Spinal cord (tissue), 10 donors: Measurements from ENCODE around the gene ZC3H11A. TPM values are rescaled to one million over a fixed set of nuclear protein-coding genes. Genes with fewer than 3 reads are reported as not detected.

Experiments
- DNase-seq, 6 donors: peaks; one replicate each; pipeline versions ENCODE4 v3.0.0 to v3.0.0-alpha.2; 2013 to 2015; ENCODE audit warnings: low spot score in 6 of 6, low read depth in 4 of 6
- H3K27ac ChIP-seq: one replicate; pipeline ENCODE4 v1.5.1; 2013; ENCODE audit warnings: low read depth, low read length, control low read depth
- H3K27me3 ChIP-seq: one replicate; pipeline ENCODE4 v1.6.1; 2013; ENCODE audit warnings: low read length; ENCODE audit not compliant: control insufficient read depth, insufficient read depth
- H3K36me3 ChIP-seq: one replicate; pipeline ENCODE4 v1.6.1; 2013; ENCODE audit warnings: low read length; ENCODE audit not compliant: control insufficient read depth, insufficient read depth
- H3K4me1 ChIP-seq: one replicate; pipeline ENCODE4 v1.6.1; 2013; ENCODE audit warnings: low read length; ENCODE audit not compliant: control insufficient read depth, insufficient read depth
- H3K4me3 ChIP-seq: one replicate; pipeline ENCODE4 v1.5.1; 2013; ENCODE audit warnings: low read depth, low read length, control low read depth
- H3K9me3 ChIP-seq: one replicate; pipeline ENCODE4 v1.6.1; 2013; ENCODE audit warnings: low read length; ENCODE audit not compliant: control insufficient read depth, insufficient read depth
- WGBS: methylation state at CpG from one replicate; pipeline ENCODE4 v1.1.5; 2013; ENCODE audit warnings: missing lambda C conversion rate; ENCODE audit not compliant: insufficient coverage; 5-methylcytosine and 5-hydroxymethylcytosine counted together
- polyA plus RNA-seq, 2 donors: library from polyadenylated mRNA; unstranded; fragments of 120-200 nt; gene quantifications; one replicate each; pipeline ENCODE4 v1.2.1, GENCODE V29; 2013; ENCODE audit not compliant: insufficient read length in 2 of 2
- total RNA-seq, 2 donors: library from RNA; depleted of rRNA in 1 of 2; stranded (reverse); fragments of 120-200 nt in 1 of 2; fragments of >200 nt in 1 of 2; gene quantifications; one replicate each; pipeline versions ENCODE4 v1.2.3 to v1.2.4, GENCODE V29; 2013 to 2014
- donor health status: healthy.

Gene ZC3H11A
- total and polyA plus RNA-seq, 4 donors, result 95.3 to 118 (median 97.1) TPM

- H3K36me3 ChIP-seq, result peaks cover 1% of the 10 kb centered on the region
- H3K9me3 ChIP-seq, result no peaks in the 10 kb centered on the region
- H3K4me3 ChIP-seq, result no peak overlapping the region
- peak in 2 of 6 donors; percentile 19 to 21 for DNase-seq
- H3K27ac ChIP-seq, result no peak overlapping the region
- H3K27me3 ChIP-seq, result no peaks in the 10 kb centered on the region
- H3K4me1 ChIP-seq, result peaks cover 8% of the 10 kb centered on the region
- WGBS, result 100% methylated on average over 2 of the region's 6 CpGs
These were observed 2.7 kb downstream of the ZC3H11A start for GRCh38 chr1:203797948-203798655.

GRCh38 chr1:203799157-203799556 is 3.7 kb downstream of the ZC3H11A start:
- H3K4me3 ChIP-seq, result no peak overlapping the region
- no peaks in the 10 kb centered on the region for H3K27me3 ChIP-seq
- no CpG with 5 or more reads among the region's 4 CpGs for WGBS
- peaks cover 8% of the 10 kb centered on the region for H3K4me1 ChIP-seq
- H3K27ac ChIP-seq, result no peak overlapping the region
- no peaks in the 10 kb centered on the region for H3K9me3 ChIP-seq
- H3K36me3 ChIP-seq, result peaks cover 7% of the 10 kb centered on the region
- no peak for DNase-seq

DNA sequence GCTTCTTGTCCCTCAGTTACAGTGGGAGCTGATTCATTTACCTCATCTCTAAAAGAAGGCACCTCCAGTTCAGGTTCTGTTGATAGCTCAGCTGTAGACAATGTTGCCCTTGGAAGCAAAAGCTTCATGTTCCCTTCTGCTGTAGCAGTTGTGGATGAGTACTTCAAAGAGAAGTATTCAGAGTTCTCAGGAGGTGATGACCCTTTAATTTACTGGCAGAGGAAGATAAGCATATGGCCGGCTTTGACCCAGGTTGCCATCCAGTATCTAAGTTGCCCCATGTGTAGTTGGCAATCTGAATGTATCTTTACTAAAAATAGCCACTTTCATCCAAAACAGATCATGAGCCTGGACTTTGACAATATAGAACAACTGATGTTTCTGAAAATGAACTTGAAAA is 4.5 kb downstream of the ZC3H11A start:
- peaks cover 5% of the 10 kb centered on the region for H3K4me1 ChIP-seq
- H3K36me3 ChIP-seq, result peaks cover 13% of the 10 kb centered on the region
- WGBS, result no CpG with 5 or more reads among the region's 1 CpG
- no peak for DNase-seq
- no peak overlapping the region for H3K27ac ChIP-seq
- no peak overlapping the region for H3K4me3 ChIP-seq
- H3K27me3 ChIP-seq, result no peaks in the 10 kb centered on the region
- H3K9me3 ChIP-seq, result no peaks in the 10 kb centered on the region

DNA sequence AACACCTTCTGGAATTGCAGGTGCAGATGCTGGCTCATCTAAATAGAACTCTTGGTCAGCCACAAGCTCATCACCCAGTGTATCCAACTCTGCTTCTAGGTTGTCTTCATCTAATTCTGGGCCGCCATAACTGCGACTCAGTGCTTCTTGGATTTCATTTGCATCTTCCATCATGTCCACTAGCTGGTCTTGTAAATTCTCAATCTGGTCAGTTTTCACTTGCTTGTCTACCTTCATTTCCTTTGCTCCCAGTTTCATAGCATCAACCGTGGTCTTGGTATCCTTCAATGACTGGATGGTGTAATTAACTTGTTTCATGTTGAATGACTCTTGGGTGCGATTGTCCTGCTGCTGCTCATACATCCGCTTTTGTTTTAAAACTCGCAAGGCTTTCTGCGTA is 10.3 kb downstream of the ZC3H11A start:
- Histone ChIP-seq H3K4me1 (no peaks in the 10 kb centered on the region), H3K27me3 (no peaks in the 10 kb centered on the region), H3K36me3 (peaks cover 30% of the 10 kb centered on the region), H3K27ac (no peak overlapping the region), H3K4me3 (no peak overlapping the region), H3K9me3 (no peaks in the 10 kb centered on the region)
- WGBS, result 93% methylated on average over 4 of the region's 7 CpGs
- DNase-seq, result no peak

GRCh38 chr1:203807196-203807595 is 11.8 kb downstream of the ZC3H11A start:
- no peaks in the 10 kb centered on the region for H3K9me3 ChIP-seq
- no peak for DNase-seq
- no peak overlapping the region for H3K4me3 ChIP-seq
- H3K27me3 ChIP-seq, result no peaks in the 10 kb centered on the region
- H3K36me3 ChIP-seq, result peaks cover 35% of the 10 kb centered on the region
- 100% methylated on average over 2 of the region's 2 CpGs for WGBS
- H3K27ac ChIP-seq, result no peak overlapping the region
- H3K4me1 ChIP-seq, result no peaks in the 10 kb centered on the region

DNA sequence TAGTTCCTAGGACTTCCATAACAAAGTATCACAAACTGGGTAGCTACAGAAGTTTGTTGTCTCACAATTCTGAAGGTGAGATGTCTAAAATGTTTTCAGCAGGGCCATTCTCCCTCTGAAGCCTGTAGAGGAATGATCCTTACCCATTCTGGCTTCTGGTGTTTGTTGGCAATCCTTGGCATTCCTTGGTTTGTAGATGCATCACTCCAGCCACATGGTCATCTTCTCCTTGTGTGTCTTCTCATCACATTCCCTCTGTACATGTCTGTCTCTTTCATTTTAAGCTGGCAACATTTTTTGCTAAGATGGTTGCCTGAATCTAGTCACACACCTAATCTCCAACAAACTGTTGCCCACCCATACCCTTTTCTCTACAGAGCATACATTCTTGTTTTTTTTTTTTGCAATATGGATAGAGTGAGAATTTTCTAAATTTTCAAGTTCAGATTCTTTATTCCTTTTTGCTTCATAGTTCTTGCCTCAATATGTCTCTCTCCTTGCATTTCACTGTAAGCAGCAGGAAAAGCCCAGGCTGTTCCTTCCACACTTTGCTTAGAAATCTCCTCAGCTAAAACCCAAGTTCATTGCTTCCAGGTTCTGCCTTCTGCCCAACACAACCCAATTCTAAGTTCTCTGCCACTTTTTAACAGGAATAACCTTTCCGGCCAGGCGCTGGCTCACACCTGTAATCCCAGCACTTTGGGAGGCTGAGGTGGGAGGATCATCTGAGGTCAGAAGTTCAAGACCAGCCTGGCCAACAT is 18.3 kb downstream of the ZC3H11A start:
- no peak overlapping the region for H3K4me3 ChIP-seq
- no peaks in the 10 kb centered on the region for H3K27me3 ChIP-seq
- DNase-seq, result no peak
- H3K9me3 ChIP-seq, result no peaks in the 10 kb centered on the region
- H3K27ac ChIP-seq, result no peak overlapping the region
- no peaks in the 10 kb centered on the region for H3K4me1 ChIP-seq
- no CpG with 5 or more reads among the region's 2 CpGs for WGBS
- H3K36me3 ChIP-seq, result peaks cover 28% of the 10 kb centered on the region

DNA sequence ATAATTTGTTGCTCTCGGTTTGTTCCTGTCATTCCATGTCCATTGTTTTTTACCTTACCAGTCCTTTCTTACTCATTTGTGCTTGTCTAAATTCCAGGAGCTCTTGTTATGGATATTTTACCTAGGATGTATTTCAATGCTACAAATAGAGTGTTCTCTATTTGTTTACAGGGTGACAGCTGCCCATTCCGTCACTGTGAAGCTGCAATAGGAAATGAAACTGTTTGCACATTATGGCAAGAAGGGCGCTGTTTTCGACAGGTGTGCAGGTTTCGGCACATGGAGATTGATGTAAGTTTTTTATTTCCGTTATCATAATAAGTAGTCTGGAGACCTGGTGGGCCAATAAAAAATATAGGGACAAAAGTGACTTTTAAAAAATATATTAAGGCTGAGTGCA is 23.0 kb downstream of the ZC3H11A start:
- Histone ChIP-seq H3K4me3 (no peak overlapping the region), H3K27ac (no peak overlapping the region), H3K9me3 (no peaks in the 10 kb centered on the region), H3K4me1 (no peaks in the 10 kb centered on the region), H3K27me3 (no peaks in the 10 kb centered on the region), H3K36me3 (peaks cover 45% of the 10 kb centered on the region)
- 98% methylated on average over 5 of the region's 6 CpGs for WGBS
- DNase-seq, result no peak

DNA sequence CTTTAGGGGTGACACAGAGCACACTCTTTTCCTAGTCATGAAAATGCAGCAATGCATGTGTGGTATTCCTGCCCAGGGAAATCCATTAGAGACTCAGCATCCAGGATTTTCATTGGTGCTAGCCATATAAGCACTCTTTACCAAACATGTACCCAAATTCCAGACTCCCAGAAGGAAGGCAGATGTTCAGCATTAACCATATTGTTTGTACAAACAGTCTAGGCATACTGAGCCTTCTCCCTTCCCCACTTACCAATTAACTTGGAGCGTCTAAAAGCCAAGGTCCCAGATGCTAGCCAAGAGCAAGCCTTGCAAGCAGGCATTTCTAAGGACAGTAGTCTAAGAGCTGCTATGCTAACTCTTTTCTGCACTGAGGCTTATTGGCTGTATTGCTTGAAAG is 27.9 kb downstream of the ZC3H11A start:
- Histone ChIP-seq H3K27ac (no peak overlapping the region), H3K36me3 (peaks cover 48% of the 10 kb centered on the region), H3K9me3 (no peaks in the 10 kb centered on the region), H3K27me3 (no peaks in the 10 kb centered on the region), H3K4me1 (no peaks in the 10 kb centered on the region), H3K4me3 (no peak overlapping the region)
- no peak for DNase-seq
- WGBS, result 80% methylated on average over 1 of the region's 1 CpG

- Histone ChIP-seq H3K27ac (no peak overlapping the region), H3K4me3 (no peak overlapping the region), H3K4me1 (no peaks in the 10 kb centered on the region), H3K9me3 (no peaks in the 10 kb centered on the region), H3K36me3 (peaks cover 29% of the 10 kb centered on the region), H3K27me3 (no peaks in the 10 kb centered on the region)
- no peak for DNase-seq
- WGBS, result no CpG with 5 or more reads among the region's 2 CpGs
These were observed 30.8 kb downstream of the ZC3H11A start for GRCh38 chr1:203826175-203826574.

DNA sequence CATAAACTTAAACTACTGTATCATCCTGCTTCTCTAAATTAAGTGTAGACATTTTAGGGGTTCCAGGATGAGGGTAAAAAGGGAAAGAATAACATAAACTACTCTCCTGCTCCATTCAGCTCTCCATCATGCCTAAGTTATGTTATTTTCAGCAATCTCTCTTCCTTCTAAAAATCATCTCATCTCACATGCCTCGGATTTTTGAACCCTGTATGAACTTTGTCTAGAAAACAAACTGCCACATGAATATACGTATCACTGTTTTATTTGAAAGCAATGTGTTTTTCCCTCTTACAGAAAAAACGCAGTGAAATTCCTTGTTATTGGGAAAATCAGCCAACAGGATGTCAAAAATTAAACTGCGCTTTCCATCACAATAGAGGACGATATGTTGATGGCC is 32.6 kb downstream of the ZC3H11A start:
- Histone ChIP-seq H3K27ac (no peak overlapping the region), H3K27me3 (no peaks in the 10 kb centered on the region), H3K36me3 (peaks cover 32% of the 10 kb centered on the region), H3K4me3 (no peak overlapping the region), H3K4me1 (no peaks in the 10 kb centered on the region), H3K9me3 (no peaks in the 10 kb centered on the region)
- no peak for DNase-seq
- WGBS, result no CpG with 5 or more reads among the region's 5 CpGs
